Measurements from ENCODE around the gene ERG.

ERG gene

DNA sequence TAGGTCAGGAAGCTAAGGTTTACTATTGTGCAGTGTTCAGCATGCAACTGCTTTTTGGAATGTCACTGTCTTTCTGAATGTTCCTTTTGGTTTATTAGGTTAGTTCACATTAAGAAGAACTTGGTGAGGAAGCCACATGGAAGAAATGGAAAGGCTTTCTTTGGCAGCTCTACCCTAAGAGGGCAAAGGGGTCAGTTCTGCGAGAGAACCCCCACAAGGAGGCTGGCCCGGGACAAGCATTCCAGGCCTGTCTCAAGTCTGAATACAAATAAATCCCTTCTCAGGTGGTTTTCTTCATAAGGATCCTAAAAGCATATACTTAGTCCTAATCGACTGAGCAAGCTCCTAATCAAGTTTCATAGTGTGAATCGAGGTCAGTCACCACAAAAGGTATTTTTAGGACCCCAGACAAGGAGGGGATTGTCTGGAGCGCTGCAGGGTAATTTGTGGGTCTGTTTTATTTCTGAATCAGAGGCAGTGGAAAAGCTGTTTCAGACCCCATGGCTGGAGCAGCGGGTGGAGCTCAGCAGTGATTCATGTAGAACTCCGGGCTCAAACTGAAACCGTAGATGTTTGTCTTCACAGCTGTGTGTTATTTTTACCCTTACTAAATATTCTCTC is 63.3 kb downstream of the ERG start:
- DNase-seq (ENCODE audit: low read depth): no peak

DNA sequence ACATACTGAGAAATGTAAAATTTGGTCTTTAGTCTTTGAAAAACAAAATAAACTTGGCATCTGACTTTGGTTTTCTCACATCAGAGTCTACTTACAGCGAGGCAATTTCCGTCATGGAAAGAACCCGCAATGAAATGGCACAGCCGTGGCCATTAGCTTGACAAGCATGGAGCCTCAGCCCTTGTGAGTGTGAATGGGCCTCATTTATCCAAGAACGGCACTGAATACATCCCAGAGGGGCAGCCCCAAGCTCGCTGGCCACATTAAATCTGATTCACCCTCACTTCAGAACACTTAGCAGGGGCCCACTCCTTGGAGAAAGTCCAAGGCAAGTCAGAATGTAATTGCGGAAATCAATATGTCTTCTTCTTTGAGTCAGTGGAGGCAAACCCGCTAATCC is 64.8 kb downstream of the ERG start:
- DNase-seq (ENCODE audit: low read depth): no peak

DNA sequence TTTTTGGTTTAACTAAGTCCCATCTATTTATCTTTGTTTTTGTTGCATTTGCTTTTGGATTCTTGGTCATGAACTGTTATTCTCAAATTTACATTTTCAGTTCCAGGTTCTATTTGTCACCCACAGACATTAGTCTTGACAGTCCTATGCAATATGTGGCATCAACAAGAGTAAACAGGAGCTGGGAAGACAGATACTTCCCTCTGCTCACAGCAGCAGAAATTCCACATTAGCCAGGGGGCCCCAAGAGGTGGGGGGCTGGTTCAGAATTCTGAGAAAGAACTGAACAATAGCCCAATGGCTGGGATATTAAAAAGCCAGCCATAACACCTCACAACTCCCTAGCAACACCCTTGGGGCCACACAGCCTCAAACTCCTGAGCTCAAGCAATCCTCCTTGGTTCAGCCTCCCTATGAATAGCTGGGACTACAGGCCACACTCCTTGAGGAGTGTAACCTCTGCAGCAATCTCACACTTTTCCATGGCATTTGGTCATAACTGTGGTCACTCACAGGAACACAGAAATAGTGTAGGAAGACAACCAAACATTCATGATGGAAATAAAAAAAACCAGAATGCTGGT is 67.8 kb downstream of the ERG start:
- no peak for DNase-seq (ENCODE audit: low read depth)

DNA sequence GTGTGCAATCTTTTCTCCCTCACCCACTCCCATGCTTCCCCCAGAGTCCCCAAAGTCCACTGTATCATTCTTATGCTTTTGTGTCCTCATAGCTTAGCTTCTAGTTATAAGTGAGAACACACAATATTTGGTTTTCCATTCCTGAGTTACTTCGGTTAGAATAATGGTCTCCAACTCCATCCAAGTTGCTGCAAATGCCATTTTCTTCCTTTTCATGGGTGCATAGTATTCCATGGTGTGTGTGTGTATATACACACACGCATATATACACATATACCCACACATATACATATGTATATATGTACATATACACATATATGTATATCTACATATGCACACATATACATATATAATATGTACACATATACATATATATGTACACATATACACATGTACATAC is 69.3 kb downstream of the ERG start:
- no peak for DNase-seq (ENCODE audit: low read depth)

DNA sequence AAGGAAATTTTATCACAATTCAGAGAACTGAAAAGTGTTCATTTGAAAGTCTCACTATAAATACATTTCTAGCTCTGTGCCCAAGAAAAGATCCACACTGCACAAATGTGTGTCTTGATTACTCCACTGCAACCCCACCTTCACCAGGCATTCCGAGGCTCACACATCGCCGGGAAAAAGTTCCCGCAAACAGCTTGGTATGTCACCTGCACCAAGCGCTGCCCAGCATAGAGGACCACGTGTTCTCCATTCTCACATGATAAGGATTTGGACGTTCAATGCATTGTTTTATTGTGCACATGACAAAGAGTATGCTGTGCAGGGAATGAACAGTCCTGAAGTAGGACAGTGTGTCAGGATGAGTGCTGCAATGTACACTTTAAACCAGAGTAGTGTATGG is 70.1 kb downstream of the ERG start:
- no peak for DNase-seq (ENCODE audit: low read depth)

DNA sequence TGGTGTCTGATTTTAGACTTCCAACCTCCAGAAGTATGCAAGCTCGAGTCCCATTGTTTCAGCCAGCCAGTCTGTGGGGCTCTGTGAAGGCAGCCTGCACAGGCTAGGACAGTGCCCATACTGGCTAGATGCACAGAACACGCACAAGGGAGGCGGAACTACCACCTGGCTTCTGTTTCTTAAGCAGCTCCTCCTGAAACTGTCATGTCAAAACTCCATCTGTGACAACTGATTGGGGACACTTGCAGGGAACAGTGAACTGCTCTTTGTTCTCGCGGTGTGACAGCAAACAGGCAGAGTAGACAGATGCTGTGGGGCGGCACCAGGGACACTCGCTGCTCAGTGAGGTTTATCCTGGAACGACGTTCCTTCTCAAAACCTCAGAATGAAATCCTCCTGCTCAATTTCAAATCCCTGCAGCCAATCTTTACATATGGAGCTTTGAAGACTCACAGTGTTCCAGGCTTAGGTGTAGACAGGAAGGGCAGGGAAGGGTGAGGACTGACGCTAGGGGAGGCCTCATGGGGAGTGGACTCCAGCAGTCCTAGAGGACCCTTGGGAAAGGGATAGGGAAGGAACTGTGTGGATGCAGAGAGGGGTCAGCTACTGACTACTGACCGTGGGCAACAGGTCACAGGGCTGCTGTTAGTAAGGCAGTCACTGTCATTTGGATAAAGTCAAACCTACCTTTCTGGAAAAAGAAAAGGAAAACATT is 73.8 kb downstream of the ERG start:
- DNase-seq (ENCODE audit: low read depth): no peak

DNA sequence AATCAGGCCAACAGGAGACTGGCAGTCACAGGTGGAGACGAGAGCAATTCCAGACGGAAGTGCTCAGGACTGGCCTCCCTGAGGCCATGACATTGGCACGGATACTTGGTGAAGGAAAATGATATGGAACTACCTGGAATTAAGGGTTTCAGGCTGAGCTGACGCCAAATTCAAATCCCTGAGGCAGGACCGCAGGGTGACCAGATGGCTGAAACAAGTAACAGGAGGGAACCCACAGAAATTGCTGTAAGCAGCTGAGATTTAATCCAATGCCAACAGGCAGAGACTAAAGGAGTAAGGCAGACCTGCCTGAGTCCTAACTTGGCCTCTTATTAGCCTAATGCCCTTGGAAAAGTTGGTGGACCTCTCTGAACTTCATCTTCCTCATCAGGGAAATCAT is 76.2 kb downstream of the ERG start:
- no peak for DNase-seq (ENCODE audit: low read depth)

DNA sequence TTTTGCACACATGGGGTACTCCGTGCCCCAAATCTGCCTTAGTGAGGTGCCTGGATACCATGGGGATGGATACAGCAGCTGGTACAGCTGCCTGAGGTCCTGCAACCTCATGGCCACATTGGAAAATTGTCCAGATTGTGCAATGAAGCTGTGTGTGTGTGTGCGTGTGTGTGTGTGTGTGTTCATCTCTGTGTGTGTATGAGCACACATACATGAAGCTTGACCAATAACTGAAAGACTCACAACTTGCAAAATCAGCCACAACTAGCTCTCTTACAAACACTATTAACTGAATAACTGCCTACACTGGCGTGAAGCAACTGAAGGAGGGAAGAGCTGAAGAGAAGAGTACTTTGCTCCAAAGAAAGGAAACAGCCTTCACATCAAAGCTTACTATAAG is 78.1 kb downstream of the ERG start:
- DNase-seq (ENCODE audit: low read depth): no peak

DNA sequence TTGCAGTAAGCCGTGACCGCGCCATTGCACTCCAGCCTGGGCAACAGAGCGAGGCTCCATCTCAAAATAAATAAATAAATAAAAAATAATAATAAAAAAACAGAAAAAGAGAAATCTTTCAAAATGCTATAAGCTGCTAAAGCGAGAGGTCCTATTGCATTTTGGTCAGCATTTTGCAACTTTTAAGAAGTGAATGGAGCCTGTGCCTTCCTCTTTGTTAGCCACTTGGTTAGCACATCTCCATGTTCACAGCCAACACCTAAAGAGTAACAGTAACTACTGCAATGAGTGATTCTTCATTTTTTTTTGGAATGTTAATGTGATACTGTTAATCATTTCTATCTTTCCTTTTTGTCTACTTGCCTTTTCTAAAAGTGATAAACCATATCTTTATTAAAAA is 80.6 kb downstream of the ERG start:
- DNase-seq (ENCODE audit: low read depth): no peak

DNA sequence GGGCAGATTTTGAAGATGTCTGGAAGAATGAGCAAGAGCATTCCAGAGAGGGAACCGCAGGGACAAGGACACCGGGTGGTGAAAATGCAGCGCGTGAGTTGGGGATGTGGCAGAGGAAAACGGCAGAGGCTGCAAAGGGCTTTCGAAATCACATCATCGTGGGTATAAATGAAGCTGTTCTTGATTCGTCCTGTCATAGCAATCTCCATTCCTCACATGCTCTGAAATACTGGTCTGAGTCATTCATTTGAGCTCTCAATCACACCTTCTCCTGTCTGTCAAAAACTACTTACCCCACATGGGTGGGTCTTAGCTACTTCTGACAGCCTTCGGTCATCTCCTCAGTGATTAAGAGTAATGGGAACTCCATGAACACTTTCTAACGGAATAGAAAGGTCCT is 81.5 kb downstream of the ERG start:
- no peak for DNase-seq (ENCODE audit: low read depth)

DNA sequence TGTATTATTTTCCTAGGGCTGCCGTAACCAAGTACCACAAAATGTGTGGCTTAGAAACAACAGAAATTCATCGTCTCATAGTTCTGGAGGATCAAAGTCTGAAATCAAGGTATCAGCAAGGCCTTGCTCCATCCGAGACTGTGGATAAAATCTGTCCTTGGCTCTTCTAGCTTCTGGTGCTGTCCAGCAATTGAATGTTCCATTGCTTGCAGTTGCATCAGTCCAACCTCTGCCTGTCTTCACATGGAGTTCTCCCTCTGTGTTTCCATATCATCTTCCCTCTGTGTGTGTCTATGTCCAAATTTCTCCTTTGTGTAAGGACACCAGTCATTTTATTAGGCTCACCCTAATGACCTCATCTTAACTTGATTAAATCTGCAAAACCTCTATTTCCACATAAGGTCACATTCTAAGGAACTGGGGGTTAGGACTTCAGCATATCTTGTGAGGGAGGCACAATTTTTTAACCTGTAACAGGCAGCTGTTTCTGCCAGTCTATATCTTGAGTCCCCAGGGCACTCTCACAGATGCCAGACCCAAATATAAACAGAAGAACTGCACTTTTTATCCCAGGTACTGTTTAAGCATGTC is 84.2 kb downstream of the ERG start:
- DNase-seq (ENCODE audit: low read depth): no peak

DNA sequence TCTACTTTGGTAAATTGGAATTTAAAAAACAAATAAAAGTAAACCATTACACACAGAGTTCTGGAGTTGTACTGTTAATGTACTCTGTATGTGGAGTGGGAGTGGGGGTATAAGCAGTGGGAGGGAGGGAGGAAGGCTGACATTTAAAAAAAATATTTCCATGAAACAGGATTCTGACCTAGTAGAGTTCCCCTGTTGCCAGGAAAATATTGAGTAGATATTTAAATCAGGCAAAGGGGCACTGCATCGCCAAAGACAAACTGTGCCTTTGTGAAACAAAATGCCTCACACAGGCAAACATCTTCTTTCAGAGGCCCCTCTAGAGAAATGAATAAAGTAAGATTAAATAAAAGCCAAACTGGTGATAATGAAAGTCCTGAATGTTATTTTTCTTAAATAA is 87.8 kb downstream of the ERG start:
- no peak for DNase-seq (ENCODE audit: low read depth)

DNA sequence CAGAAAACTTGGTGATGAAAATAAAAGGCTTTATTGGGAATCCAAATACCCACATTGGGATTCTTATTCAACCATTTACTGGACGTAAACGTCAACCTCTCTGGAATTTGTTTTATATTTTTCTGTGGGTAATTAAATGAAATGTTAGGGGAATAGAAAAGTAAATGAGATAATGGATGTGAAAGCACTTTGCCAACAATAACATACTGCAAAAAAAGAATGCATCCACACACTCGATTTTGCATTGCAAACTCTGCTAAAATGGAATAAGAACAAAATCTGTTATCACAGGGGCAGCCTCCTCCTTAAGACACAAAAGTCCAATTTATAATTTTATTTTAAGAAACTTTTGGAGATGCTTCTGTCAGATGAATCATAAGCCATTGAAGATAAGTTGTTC is 88.4 kb downstream of the ERG start:
- no peak for DNase-seq (ENCODE audit: low read depth)

DNA sequence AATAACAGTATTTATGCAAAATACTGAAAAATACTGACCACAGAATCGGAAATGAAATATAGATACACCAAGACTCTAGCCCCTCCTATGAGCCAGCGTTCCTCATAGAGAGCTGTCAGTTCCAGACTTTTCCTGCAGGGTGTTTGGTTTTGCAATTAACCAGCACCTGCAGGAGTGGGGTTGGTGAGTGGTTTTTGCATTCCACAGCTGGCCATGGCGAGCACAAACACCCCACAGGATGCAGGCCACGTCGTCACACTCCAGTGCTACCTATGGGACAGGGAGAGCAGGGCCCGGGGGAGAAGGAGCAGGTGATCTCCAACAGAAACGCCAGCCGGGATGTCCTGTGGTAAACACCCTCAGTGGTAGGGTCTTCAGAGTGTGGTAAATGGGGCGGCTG is 94.1 kb downstream of the ERG start:
- DNase-seq (ENCODE audit: low read depth): no peak

DNA sequence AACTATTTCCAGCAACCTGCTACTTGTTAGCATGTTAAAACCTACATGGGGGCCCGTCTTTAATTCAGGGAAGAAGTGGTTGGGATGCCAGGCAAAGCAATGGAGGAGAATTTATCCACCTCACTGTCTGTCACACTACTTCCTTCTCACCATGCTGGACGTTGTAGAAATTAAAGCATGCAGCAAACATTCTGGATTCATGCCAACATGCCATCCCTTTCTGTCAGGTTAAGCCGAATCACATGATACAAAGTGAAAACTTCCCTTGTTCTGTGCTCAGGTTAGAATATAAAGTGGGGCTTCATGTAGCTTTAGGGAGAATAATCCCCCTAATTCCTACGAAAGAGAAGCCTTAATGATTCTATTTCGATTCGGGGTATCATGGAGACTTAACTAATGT is 95.5 kb downstream of the ERG start:
- DNase-seq (ENCODE audit: low read depth): no peak

DNA sequence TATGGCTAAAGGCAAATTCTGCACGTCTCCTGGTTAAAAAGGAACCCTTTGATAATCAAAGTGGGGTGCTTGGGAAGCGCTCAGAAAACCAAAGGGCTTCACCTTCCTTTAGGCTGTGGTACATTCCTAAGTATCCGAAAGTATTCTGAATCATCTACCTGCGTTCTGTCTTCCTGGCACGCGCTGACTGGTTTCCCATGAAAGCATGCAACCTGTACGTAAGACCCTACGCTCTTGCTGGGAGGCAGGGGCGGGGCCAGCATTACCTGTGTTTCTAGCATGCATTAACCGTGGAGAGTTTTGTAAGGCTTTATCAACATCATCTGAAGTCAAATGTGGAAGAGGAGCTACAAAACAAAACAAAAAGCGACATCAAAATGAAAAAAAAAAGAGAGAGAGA is 96.0 kb downstream of the ERG start:
- DNase-seq (ENCODE audit: low read depth): no peak

DNA sequence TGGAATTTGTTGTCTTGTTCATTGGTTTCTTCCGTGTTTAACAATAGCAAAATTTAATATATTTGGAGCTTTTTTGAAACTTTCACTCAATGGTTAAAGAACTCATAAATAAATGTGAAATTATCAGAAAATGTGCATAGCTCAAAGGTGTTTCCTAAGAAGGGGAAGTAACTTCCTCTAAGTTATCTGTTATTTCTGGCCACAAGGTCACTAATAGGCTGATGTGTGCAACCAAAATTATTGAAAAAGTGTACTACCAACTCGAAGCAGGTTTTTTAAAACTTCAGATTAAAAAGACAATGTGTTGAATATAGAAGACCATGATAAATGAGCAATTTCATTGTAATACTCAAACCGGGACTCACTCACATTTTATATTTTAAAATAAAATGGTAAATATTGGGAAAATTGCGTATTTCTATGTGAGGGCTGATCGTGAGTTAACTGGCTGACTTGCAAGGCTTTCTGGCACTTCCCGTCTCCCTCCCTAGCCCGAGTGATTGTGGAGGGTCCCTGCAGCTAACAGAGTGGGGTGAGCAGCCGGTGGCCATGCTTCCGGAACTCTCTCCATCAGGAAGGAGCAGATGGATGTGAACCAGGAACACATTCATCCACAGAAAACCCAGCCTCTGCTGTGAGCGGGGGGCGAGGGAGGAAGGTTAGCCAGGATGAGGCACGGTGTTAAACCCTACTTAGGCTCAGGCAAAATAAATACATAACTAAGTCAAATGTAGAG is 96.9 kb downstream of the ERG start:
- DNase-seq (ENCODE audit: low read depth): no peak

DNA sequence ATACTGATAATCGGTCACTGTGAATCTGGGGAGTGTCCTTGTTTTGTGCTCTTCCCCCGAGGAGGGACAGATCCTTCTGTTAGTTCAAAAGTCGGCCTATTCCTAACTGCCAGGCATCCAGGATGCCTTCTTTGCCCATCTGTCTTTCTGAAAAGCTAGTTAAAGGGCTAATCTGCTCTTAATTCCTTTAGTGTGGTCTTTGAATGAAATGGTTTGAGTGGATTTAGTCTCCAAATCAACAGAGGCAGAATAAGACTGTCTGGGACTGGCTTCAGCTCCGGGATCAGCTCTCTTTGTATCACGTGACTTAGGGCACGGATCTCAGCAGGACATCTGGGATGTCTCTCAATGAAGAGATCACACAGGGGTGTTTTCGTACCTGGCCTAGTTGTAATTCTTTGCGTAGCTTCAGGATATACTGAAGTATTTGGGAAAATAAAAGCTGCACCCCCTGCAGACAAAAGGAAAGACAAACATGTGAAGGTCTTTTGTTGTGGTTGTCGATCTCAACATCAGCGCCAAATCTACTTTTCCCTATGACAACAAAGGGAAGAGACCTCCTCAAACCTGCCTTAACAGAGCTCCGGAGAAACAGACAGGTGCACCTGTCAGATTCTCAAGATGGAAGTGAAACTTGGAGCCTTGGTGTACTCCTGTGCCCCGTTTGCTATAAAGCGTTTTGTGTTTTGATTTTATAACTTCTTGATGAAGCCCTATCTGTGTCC is 97.9 kb downstream of the ERG start:
- DNase-seq (ENCODE audit: low read depth): no peak

DNA sequence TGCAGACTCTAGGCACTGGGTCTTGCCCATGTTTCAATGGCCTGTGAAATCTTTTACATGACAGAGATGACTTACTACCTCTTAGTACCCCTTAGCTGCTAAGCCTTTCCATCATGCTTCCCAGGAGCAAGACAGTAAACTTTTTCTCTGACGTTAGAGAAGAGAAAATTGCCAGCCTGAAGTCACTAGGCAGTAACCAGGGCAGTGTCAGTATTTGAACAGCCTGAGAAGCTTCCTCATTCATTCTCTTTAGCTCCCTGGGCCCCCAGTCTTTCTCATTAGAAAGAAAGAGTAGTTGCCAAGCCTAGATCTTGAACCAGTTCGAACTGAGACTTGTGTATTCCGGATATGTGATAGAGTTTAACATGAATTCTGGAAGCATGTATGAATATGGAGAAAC is 99.2 kb downstream of the ERG start:
- no peak for DNase-seq (ENCODE audit: low read depth)

DNA sequence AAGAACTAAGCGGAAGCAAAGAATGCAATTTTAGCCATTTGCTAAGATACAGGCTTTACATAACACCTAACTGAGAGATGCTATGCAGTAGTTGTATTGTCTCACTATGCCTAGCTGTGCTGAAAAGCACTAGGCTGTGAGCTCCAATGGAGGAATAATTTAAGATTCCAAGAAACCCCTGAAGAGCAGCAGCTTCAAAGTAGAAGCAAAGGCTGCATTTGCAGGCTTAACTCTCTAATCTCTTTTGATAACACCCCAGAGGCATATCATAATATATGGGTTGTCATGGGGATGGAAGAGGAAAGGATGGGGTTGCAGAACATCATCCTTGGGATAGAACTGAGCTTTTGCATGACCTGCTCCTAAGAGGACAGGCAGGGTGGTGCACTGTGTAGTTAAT is 102.0 kb downstream of the ERG start:
- DNase-seq (ENCODE audit: low read depth): no peak

DNA sequence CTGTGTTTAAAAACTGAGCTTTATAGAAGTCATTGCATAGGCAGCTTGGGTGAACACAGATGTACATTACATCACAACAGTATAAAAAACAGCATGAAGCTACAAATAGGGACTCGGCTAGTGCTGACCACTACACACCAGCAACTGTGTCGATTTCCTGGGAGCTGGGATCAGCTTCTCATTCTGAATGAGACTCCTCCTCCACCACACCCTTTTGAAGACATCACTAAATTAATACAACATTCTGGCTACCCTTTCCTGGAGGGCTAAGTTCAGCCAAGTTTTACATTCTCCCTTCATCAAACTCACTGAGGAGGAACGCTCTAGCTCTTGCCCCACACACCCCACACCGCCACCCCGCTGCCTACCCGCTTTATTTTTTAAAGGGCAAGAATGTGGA is 102.7 kb downstream of the ERG start:
- no peak for DNase-seq (ENCODE audit: low read depth)

DNA sequence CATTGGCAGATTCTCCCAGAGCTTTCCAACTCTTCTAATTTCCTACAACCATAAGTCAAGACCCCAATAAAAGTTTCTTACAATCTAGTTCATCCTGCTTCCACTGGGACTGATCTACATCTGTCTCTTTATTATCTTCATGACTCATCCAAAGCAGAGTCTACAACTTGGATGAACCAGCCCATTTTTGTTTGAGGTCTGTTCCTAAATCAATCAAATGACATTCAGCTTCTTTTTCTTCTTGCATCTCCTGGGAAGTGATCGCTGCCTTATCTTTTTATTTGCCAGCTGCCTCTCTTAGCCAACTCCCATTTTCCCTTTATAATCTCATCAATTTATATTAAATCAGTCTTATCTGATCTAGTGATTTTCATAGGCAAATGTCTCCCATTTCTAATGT is 105.6 kb downstream of the ERG start:
- DNase-seq (ENCODE audit: low read depth): no peak

Measured in T follicular helper cell (primary cell).